ENCODE results near the gene RAB11FIP5.
"Not testable (repeated sequence)": the region's sequence is repeated elsewhere in the genome, so short reads cannot be mapped to it uniquely, and the experiment has no call there.

RAB11FIP5 gene

GRCh38 chr2:73067043-73067442 is 45.7 kb downstream of the RAB11FIP5 start:
- DNase-seq = no peak

- not testable (repeated sequence) for DNase-seq
These were observed 47.7 kb downstream of the RAB11FIP5 start for GRCh38 chr2:73065070-73065469.

- DNase-seq = no peak
These were observed 48.6 kb downstream of the RAB11FIP5 start for GRCh38 chr2:73063909-73064875.

- DNase-seq = no peak
These were observed 49.3 kb downstream of the RAB11FIP5 start for GRCh38 chr2:73063472-73063871.

GRCh38 chr2:73059106-73059505 is 53.6 kb downstream of the RAB11FIP5 start:
- DNase-seq = no peak

- DNase-seq = no peak
These were observed 57.8 kb downstream of the RAB11FIP5 start for GRCh38 chr2:73054980-73055379.

GRCh38 chr2:73053316-73054114 is 59.2 kb downstream of the RAB11FIP5 start:
- DNase-seq = no peak

- DNase-seq = no peak
These were observed 62.6 kb downstream of the RAB11FIP5 start for GRCh38 chr2:73050121-73050545.

- DNase-seq = no peak
These were observed 68.6 kb downstream of the RAB11FIP5 start for GRCh38 chr2:73043929-73044832.

- no peak for DNase-seq
These were observed 69.5 kb downstream of the RAB11FIP5 start for GRCh38 chr2:73043276-73043675.

- no peak for DNase-seq
These were observed 74.7 kb downstream of the RAB11FIP5 start for GRCh38 chr2:73037947-73038585.

- DNase-seq = no peak
These were observed 76.0 kb downstream of the RAB11FIP5 start for GRCh38 chr2:73036766-73037165.

GRCh38 chr2:73035899-73036711 is 76.6 kb downstream of the RAB11FIP5 start:
- DNase-seq = no peak

GRCh38 chr2:73034661-73035375 is 77.9 kb downstream of the RAB11FIP5 start:
- DNase-seq = no peak

- DNase-seq = no peak
These were observed 78.9 kb downstream of the RAB11FIP5 start for GRCh38 chr2:73033766-73034381.

GRCh38 chr2:73033142-73033765 is 79.5 kb downstream of the RAB11FIP5 start:
- no peak for DNase-seq

GRCh38 chr2:73032702-73033097 is 80.0 kb downstream of the RAB11FIP5 start:
- no peak for DNase-seq

- no peak for DNase-seq
These were observed 80.7 kb downstream of the RAB11FIP5 start for GRCh38 chr2:73031725-73032701.

Measured in activated naive CD4-positive, alpha-beta T cell (primary cell).